Naive thymus-derived CD4-positive, alpha-beta T cell (primary cell): ENCODE data around the gene IL1R1. TPM values are rescaled to one million over a fixed set of nuclear protein-coding genes. Genes with fewer than 3 reads are reported as not detected.

Experiments used
- ATAC-seq: fragments of 150-1000 bp; cut with Tn5 transposase; 2 replicates; pipeline ENCODE4 v1.10.0; 2021; ENCODE audit warnings: mild to moderate bottlenecking, moderate library complexity
- CTCF ChIA-PET: fragments of 350-600 bp; sonication (Branson Sonifier 250); formaldehyde crosslinking; loops from one replicate; lab custom pipeline; 2021; ENCODE audit warnings: antibody characterized with exemption; lab: Charles Lee
- POLR2A ChIA-PET: fragments of 350-600 bp; sonication (Branson Sonifier 250); formaldehyde crosslinking; loops from one replicate; lab custom pipeline; 2021; ENCODE audit warnings: antibody characterized with exemption, inconsistent platforms; lab: Charles Lee
- DNase-seq, 9 donors: peaks; one replicate each; pipeline versions ENCODE4 v3.0.0 to v3.0.0-alpha.2; 2020 to 2022; ENCODE audit warnings: mixed read lengths in 1 of 9
- H3K27ac ChIP-seq: one replicate; pipeline ENCODE4 v1.7.0; 2013; ENCODE audit warnings: mild to moderate bottlenecking, low read depth, low read length, moderate library complexity
- H3K27me3 ChIP-seq, 2 donors: one replicate each; pipeline ENCODE4 v1.7.0; 2013; ENCODE audit warnings: low read length in 2 of 2, mild to moderate bottlenecking in 2 of 2, moderate library complexity in 2 of 2; ENCODE audit not compliant: control insufficient read depth in 2 of 2, insufficient read depth in 2 of 2
- H3K36me3 ChIP-seq, 3 experiments: 1 replicate in 2 of 3; 2 replicates in 1 of 3; pipeline ENCODE4 v1.7.0; 2013; ENCODE audit warnings: low read length in 3 of 3, mild to moderate bottlenecking in 3 of 3, moderate library complexity in 1 of 3; ENCODE audit not compliant: insufficient read depth in 3 of 3, control insufficient read depth in 2 of 3
- H3K4me1 ChIP-seq, 2 donors: one replicate each; pipeline ENCODE4 v1.7.0; 2013; ENCODE audit warnings: low read length in 2 of 2, mild to moderate bottlenecking in 2 of 2, moderate library complexity in 1 of 2; ENCODE audit not compliant: control insufficient read depth in 2 of 2, insufficient read depth in 2 of 2
- H3K4me3 ChIP-seq: 2 replicates; pipeline ENCODE4 v1.7.0; 2013; ENCODE audit warnings: mild to moderate bottlenecking, low read length
- H3K9me3 ChIP-seq, 3 experiments: 1 replicate in 2 of 3; 2 replicates in 1 of 3; pipeline ENCODE4 v1.7.0; 2013; ENCODE audit warnings: low read length in 3 of 3; ENCODE audit not compliant: control insufficient read depth in 2 of 3
- H3K27ac Mint-ChIP-seq, 9 donors: one replicate each; pipeline ENCODE4 v1.8.0; 2020 to 2022; ENCODE audit warnings: mixed read lengths in 9 of 9, mild to moderate bottlenecking in 8 of 9, moderate library complexity in 5 of 9, inconsistent platforms in 2 of 9
- H3K27me3 Mint-ChIP-seq, 5 donors: one replicate each; pipeline ENCODE4 v1.8.0; 2021 to 2022; ENCODE audit warnings: mixed read lengths in 5 of 5, mild to moderate bottlenecking in 1 of 5
- H3K36me3 Mint-ChIP-seq, 5 donors: one replicate each; pipeline ENCODE4 v1.8.0; 2020 to 2022; ENCODE audit warnings: mixed read lengths in 5 of 5, mild to moderate bottlenecking in 3 of 5, inconsistent platforms in 1 of 5
- H3K4me1 Mint-ChIP-seq, 7 donors: one replicate each; pipeline ENCODE4 v1.8.0; 2020 to 2022; ENCODE audit warnings: mixed read lengths in 7 of 7, mild to moderate bottlenecking in 3 of 7, inconsistent platforms in 1 of 7
- H3K4me3 Mint-ChIP-seq, 10 donors: one replicate each; pipeline ENCODE4 v1.8.0; 2020 to 2022; ENCODE audit warnings: mild to moderate bottlenecking in 10 of 10, mixed read lengths in 10 of 10, moderate library complexity in 6 of 10, inconsistent platforms in 2 of 10
- H3K9me3 Mint-ChIP-seq, 11 donors: one replicate each; pipeline ENCODE4 v1.8.0; 2020 to 2022; ENCODE audit warnings: mixed read lengths in 11 of 11, mild to moderate bottlenecking in 4 of 11, inconsistent platforms in 1 of 11, moderate library complexity in 1 of 11
- intact Hi-C, 2 donors: fragments of 100-400 bp; cut with micrococcal nuclease; formaldehyde crosslinking; loops; one replicate each; pipeline ENCODE4 v1.15.1; 2023
- polyA plus RNA-seq, 2 donors: library from polyadenylated mRNA; unstranded; fragments of 300-500 nt; fragmentation: Illumina TruSeq; gene quantifications; one replicate each; pipeline ENCODE4 v1.2.3, GENCODE V29; 2021
- total RNA-seq, 6 experiments: library from RNA in 5 of 6; stranded (reverse) in 5 of 6; gene quantifications; 1 replicate in 5 of 6; 2 replicates in 1 of 6; pipeline ENCODE4 v1.2.3 and lab custom pipeline; 2021 to 2026

The IL1R1 gene
- total and polyA plus RNA-seq, 7 experiments from 2014 or later = 0.17 to 1.5 (median 0.54) TPM; not detected in 2

- H3K36me3 Mint-ChIP-seq = no peaks in the 10 kb centered on the region
These were observed 33.6 kb downstream of the IL1R1 start for GRCh38 chr2:102176172-102176571.

GRCh38 chr2:102177814-102178478 lies 35.4 kb downstream of the IL1R1 start:
- Mint-ChIP-seq H3K27ac (no peak overlapping the region), H3K27me3 (peaks cover 0 to 16% (median 8%) of the 10 kb centered on the region in 5 donors), H3K4me3 (no peak overlapping the region), H3K9me3 (no peaks in the 10 kb centered on the region), H3K36me3 (no peaks in the 10 kb centered on the region), H3K4me1 (peaks cover 0 to 2% (median 1%) of the 10 kb centered on the region in 7 donors)
- intact Hi-C loops = no loop called here
- no peaks in the 10 kb centered on the region for H3K36me3 ChIP-seq
- H3K4me1 ChIP-seq = no peaks in the 10 kb centered on the region
- DNase-seq = no peak
- CTCF ChIA-PET = no interaction called here
- no peaks in the 10 kb centered on the region for H3K9me3 ChIP-seq
- H3K27me3 ChIP-seq = no peaks in the 10 kb centered on the region
- no peak overlapping the region for H3K27ac ChIP-seq
- POLR2A ChIA-PET = no interaction called here
- H3K4me3 ChIP-seq = no peak overlapping the region
- ATAC-seq = no peak

More at GRCh38 chr2:102176172-102176571, 33.6 kb downstream of the IL1R1 start:
- Mint-ChIP-seq H3K4me1 (peaks cover 4 to 11% (median 10%) of the 10 kb centered on the region in 7 donors), H3K9me3 (no peaks in the 10 kb centered on the region), H3K27me3 (peaks cover 0 to 8% (median 3%) of the 10 kb centered on the region in 5 donors), H3K4me3 (no peak overlapping the region), H3K27ac (no peak overlapping the region)
- no peak for ATAC-seq
- H3K27me3 ChIP-seq = no peaks in the 10 kb centered on the region
- H3K36me3 ChIP-seq = no peaks in the 10 kb centered on the region
- DNase-seq = no peak
- ChIA-PET POLR2A (no interaction called here), CTCF (no interaction called here)
- intact Hi-C loops = no loop called here
- H3K4me3 ChIP-seq = no peak overlapping the region
- H3K9me3 ChIP-seq = no peaks in the 10 kb centered on the region
- no peak overlapping the region for H3K27ac ChIP-seq
- H3K4me1 ChIP-seq = no peaks in the 10 kb centered on the region

DNA sequence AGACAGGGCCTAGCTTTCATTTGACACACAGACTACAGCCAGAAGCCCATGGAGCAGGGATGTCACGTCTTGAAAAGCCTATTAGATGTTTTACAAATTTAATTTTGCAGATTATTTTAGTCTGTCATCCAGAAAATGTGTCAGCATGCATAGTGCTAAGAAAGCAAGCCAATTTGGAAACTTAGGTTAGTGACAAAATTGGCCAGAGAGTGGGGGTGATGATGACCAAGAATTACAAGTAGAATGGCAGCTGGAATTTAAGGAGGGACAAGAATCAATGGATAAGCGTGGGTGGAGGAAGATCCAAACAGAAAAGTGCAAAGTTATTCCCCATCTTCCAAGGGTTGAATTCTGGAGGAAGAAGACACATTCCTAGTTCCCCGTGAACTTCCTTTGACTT lies 36.5 kb downstream of the IL1R1 start:
- no peak for ATAC-seq
- DNase-seq = no peak
- ChIA-PET CTCF (no interaction called here), POLR2A (no interaction called here)
- H3K4me1 Mint-ChIP-seq = no peaks in the 10 kb centered on the region
- H3K27me3 Mint-ChIP-seq = peaks cover 0 to 16% (median 6%) of the 10 kb centered on the region in 5 donors
- no peak overlapping the region for H3K4me3 Mint-ChIP-seq
- no peaks in the 10 kb centered on the region for H3K36me3 Mint-ChIP-seq
- no peak overlapping the region for H3K27ac ChIP-seq
- no peaks in the 10 kb centered on the region for H3K27me3 ChIP-seq
- no peak overlapping the region for H3K27ac Mint-ChIP-seq
- no peaks in the 10 kb centered on the region for H3K9me3 ChIP-seq
- no peak overlapping the region for H3K4me3 ChIP-seq
- no peaks in the 10 kb centered on the region for H3K36me3 ChIP-seq
- no peaks in the 10 kb centered on the region for H3K9me3 Mint-ChIP-seq
- no peaks in the 10 kb centered on the region for H3K4me1 ChIP-seq
- intact Hi-C loops = no loop called here

DNA sequence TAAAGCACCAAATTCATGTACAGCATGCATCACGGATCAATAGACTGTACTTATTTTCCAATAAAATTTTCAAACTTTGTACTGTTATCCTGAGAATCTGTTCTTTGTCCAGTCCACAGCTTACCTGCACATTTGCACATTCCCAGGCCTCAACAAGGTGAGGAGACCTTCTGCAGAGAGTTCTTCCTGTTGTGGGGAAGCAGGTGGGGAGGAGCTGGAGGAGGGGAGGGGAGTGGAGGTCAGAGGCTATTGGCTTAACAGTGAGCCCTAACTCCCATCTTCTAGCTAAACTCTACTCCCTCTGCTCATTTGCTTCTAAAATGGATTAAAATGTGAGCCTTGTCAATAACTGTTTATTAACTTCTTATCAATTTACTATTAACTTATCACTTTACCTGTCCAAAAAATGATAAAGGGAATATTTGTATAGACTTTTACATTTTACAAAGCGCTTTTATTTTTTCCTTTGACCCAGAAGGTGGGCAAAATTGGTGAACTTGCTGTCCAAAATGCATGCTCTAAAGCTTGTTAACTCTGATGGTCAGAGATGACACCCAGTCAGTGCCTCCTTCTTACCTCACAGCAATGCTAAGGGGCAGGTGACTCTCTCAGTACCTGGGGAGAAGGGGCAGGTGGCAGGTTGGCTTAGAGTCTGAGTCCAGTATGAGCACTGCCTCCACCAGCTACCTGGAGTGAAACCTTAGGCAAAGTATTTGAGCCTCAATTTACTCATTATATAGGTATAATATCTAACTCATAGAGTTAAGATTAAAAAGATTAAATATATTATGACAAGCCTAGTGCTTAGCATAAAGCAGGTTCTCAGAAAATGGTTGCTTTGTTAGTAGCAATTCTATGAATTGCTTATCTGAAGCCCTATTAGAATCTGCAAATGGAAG lies 37.5 kb downstream of the IL1R1 start:
- no peak overlapping the region for H3K27ac Mint-ChIP-seq
- H3K36me3 ChIP-seq = no peaks in the 10 kb centered on the region
- H3K4me3 Mint-ChIP-seq = no peak overlapping the region
- no peaks in the 10 kb centered on the region for H3K9me3 Mint-ChIP-seq
- intact Hi-C loops = no loop called here
- H3K4me3 ChIP-seq = no peak overlapping the region
- ATAC-seq = no peak
- H3K9me3 ChIP-seq = no peaks in the 10 kb centered on the region
- H3K4me1 Mint-ChIP-seq = peaks cover 0 to 6% (median 0%) of the 10 kb centered on the region in 7 donors
- peaks cover 0 to 16% (median 5%) of the 10 kb centered on the region in 5 donors for H3K27me3 Mint-ChIP-seq
- H3K27me3 ChIP-seq = no peaks in the 10 kb centered on the region
- H3K36me3 Mint-ChIP-seq = no peaks in the 10 kb centered on the region
- H3K4me1 ChIP-seq = no peaks in the 10 kb centered on the region
- ChIA-PET POLR2A (no interaction called here), CTCF (no interaction called here)
- no peak for DNase-seq
- H3K27ac ChIP-seq = no peak overlapping the region

DNA sequence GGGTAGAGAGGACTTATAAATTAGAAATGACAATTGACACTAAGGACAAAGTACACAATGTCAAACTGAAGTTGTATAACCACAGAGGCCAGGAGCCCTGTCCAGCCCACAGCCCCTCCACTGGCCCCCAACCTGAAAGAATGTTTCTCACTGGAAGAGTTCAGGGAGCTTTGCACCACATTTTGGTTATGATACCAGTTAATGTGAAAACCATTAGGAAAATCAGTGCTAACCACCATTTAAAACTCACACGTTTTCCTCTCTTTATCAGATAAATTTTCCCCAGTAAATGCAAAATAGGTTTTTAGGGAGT lies 38.1 kb downstream of the IL1R1 start:
- H3K4me3 Mint-ChIP-seq = no peak overlapping the region
- DNase-seq (no peak), ATAC-seq (no peak)
- H3K4me1 ChIP-seq = no peaks in the 10 kb centered on the region
- H3K36me3 ChIP-seq = no peaks in the 10 kb centered on the region
- intact Hi-C loops = no loop called here
- POLR2A ChIA-PET = no interaction called here
- CTCF ChIA-PET = no interaction called here
- H3K27ac ChIP-seq = no peak overlapping the region
- no peaks in the 10 kb centered on the region for H3K9me3 Mint-ChIP-seq
- H3K36me3 Mint-ChIP-seq = no peaks in the 10 kb centered on the region
- H3K4me3 ChIP-seq = no peak overlapping the region
- no peaks in the 10 kb centered on the region for H3K27me3 ChIP-seq
- H3K9me3 ChIP-seq = no peaks in the 10 kb centered on the region
- peaks cover 0 to 12% (median 4%) of the 10 kb centered on the region in 7 donors for H3K4me1 Mint-ChIP-seq
- H3K27ac Mint-ChIP-seq = no peak overlapping the region
- H3K27me3 Mint-ChIP-seq = peaks cover 0 to 16% (median 5%) of the 10 kb centered on the region in 5 donors

DNA sequence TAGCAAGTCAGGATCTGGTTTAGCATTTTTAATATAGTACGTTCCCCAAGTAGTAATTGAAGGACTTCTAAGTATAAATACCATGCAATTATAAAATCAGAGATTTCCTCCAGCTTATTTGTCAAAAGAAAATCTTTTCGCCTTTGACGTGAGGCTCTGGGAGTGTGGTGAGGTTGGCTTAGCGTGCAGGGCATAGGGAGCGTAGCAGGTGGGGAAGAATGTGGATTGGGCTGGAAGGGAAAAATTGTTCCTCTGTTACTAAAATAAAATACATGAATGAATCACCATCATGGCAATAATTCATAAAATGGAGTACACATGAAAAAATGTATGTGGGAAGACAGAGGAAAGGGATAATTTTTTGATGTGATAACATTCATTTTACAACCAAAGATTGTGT lies 38.8 kb downstream of the IL1R1 start:
- peak overlapping the region in 1 of 9 donors; percentile 48 for H3K27ac Mint-ChIP-seq
- POLR2A ChIA-PET = no interaction called here

More for the DNA sequence above, 38.8 kb downstream of the IL1R1 start:
- Histone ChIP-seq H3K9me3 (no peaks in the 10 kb centered on the region), H3K27ac (no peak overlapping the region), H3K4me3 (no peak overlapping the region), H3K4me1 (no peaks in the 10 kb centered on the region), H3K27me3 (no peaks in the 10 kb centered on the region), H3K36me3 (no peaks in the 10 kb centered on the region)
- Mint-ChIP-seq H3K36me3 (no peaks in the 10 kb centered on the region), H3K9me3 (no peaks in the 10 kb centered on the region), H3K27me3 (peaks cover 0 to 19% (median 5%) of the 10 kb centered on the region in 5 donors), H3K4me1 (peaks cover 0 to 13% (median 4%) of the 10 kb centered on the region in 7 donors), H3K4me3 (no peak overlapping the region)
- CTCF ChIA-PET = no interaction called here
- DNase-seq = no peak
- intact Hi-C loops = no loop called here
- no peak for ATAC-seq
